CD4-positive, alpha-beta T cell treated with Interleukin-6 at 100 ng/mL for 8 hours (primary cell): Measurements from ENCODE around the gene IDE.
"Not testable (repeated sequence)": the region's sequence is repeated elsewhere in the genome, so short reads cannot be mapped to it uniquely, and the experiment has no call there.

ENCODE experiments used
- DNase-seq: peaks from one replicate; pipeline ENCODE4 v3.0.0-alpha.2; 2020; ENCODE audit warnings: mixed read lengths, low spot score

The IDE gene

GRCh38 chr10:92418891-92419290 lies 155.0 kb downstream of the IDE start:
- no peak for DNase-seq

GRCh38 chr10:92418221-92418620 lies 155.7 kb downstream of the IDE start:
- DNase-seq, result no peak

- no peak for DNase-seq
Observed at GRCh38 chr10:92413519-92413918, 160.4 kb downstream of the IDE start.

- DNase-seq, result no peak
Observed at GRCh38 chr10:92413011-92413410, 160.9 kb downstream of the IDE start.

GRCh38 chr10:92411406-92411805 lies 162.5 kb downstream of the IDE start:
- DNase-seq, result no peak

- DNase-seq, result no peak
Observed at GRCh38 chr10:92410501-92410900, 163.4 kb downstream of the IDE start.

GRCh38 chr10:92408017-92408361 lies 165.9 kb downstream of the IDE start:
- no peak for DNase-seq

- DNase-seq, result no peak
Observed at GRCh38 chr10:92407305-92408016, 166.4 kb downstream of the IDE start.

- no peak for DNase-seq
Observed at GRCh38 chr10:92405419-92405924, 168.4 kb downstream of the IDE start.

GRCh38 chr10:92404612-92405418 lies 169.1 kb downstream of the IDE start:
- no peak for DNase-seq

- not testable (repeated sequence) for DNase-seq
Observed at GRCh38 chr10:92402234-92402633, 171.7 kb downstream of the IDE start.
